ENCODE results near the gene ZFP62.

DNA sequence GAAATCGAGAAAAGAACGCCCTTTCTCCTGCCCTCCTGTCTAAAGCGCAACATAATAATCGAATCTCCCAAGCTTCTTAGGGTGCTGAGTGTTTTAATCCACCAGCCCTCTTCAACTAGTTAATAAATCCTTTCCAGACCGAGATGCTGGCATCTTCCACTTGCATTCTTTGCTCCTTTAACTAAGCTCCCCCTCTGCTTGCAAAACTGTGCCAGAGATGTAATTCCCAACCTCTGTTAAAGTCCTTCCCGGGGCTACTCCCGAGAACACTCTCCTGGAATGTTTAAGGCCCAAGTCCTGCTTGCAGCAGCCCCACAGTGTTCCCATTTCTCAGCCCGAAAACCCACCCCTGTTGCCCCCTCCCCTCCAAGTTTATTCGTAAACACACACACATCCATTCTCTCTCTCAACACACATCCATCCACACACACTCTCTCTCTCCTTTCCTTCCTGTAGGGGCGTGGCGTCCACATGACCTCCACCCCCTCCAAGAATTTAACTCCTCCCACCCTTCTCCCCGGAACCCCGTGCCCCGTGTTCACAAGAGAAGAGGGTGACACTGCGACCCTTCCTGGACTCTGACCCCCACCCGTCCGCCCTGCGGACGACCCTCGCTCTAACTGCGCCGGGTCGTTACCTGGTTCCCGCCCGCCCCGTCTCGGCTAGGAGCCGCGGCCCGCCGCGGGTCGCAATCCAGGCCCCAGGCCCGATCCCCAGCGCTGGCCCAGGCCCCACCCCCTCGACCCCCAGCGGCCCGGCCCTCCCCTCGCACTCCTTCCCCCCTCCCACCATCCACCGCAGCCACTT, 51.5 kb downstream of the ZFP62 start:
- TF ChIP-seq, protein P1, sequence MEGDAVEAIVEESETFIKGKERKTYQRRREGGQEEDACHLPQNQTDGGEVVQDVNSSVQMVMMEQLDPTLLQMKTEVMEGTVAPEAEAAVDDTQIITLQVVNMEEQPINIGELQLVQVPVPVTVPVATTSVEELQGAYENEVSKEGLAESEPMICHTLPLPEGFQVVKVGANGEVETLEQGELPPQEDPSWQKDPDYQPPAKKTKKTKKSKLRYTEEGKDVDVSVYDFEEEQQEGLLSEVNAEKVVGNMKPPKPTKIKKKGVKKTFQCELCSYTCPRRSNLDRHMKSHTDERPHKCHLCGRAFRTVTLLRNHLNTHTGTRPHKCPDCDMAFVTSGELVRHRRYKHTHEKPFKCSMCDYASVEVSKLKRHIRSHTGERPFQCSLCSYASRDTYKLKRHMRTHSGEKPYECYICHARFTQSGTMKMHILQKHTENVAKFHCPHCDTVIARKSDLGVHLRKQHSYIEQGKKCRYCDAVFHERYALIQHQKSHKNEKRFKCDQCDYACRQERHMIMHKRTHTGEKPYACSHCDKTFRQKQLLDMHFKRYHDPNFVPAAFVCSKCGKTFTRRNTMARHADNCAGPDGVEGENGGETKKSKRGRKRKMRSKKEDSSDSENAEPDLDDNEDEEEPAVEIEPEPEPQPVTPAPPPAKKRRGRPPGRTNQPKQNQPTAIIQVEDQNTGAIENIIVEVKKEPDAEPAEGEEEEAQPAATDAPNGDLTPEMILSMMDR (conservative IDR thresholded peaks at IDR 0.05 in 1 of 2, IDR thresholded peaks at IDR 0.05 in 1 of 2; ENCODE audit: low read depth in 1 of 2, low read length in 2 of 2), result no peak
- no peak for TF ChIP-seq EZH2 (IDR thresholded peaks at IDR 0.05; ENCODE audit: low read length, missing control alignments)
